Parathyroid adenoma (tissue), 2 donors: Measurements from ENCODE around the gene MIPOL1.
"Not testable (repeated sequence)": the region's sequence is repeated elsewhere in the genome, so short reads cannot be mapped to it uniquely, and the experiment has no call there.

ENCODE experiments used
- H2AFZ ChIP-seq: fragments of 300-600 bp; sonication (generic); one replicate; pipeline ENCODE4 v1.7.0; 2017; ENCODE audit warnings: antibody characterized with exemption, mild to moderate bottlenecking
- H3K27ac ChIP-seq: fragments of 300-600 bp; sonication (generic); one replicate; pipeline ENCODE4 v1.7.0; 2017
- H3K27me3 ChIP-seq: fragments of 300-600 bp; sonication (generic); one replicate; pipeline ENCODE4 v1.7.0; 2017; ENCODE audit warnings: low read length; ENCODE audit not compliant: control insufficient read depth, insufficient read depth
- H3K36me3 ChIP-seq: fragments of 300-600 bp; sonication (generic); one replicate; pipeline ENCODE4 v1.7.0; 2017; ENCODE audit warnings: low read length; ENCODE audit not compliant: control insufficient read depth, insufficient read depth
- H3K4me1 ChIP-seq: fragments of 300-600 bp; sonication (generic); one replicate; pipeline ENCODE4 v1.7.0; 2017; ENCODE audit warnings: control low read depth
- H3K4me2 ChIP-seq: fragments of 300-600 bp; sonication (generic); one replicate; pipeline ENCODE4 v1.7.0; 2017; ENCODE audit warnings: low read length
- H3K4me3 ChIP-seq: fragments of 300-600 bp; sonication (generic); one replicate; pipeline ENCODE4 v1.7.0; 2017; ENCODE audit warnings: low read depth, low read length
- H3K79me2 ChIP-seq: fragments of 300-600 bp; sonication (generic); one replicate; pipeline ENCODE4 v1.7.0; 2017; ENCODE audit warnings: control low read depth
- H3K9ac ChIP-seq: fragments of 300-600 bp; sonication (generic); one replicate; pipeline ENCODE4 v1.7.0; 2017; ENCODE audit warnings: mild to moderate bottlenecking
- H3K9me3 ChIP-seq: fragments of 300-600 bp; sonication (generic); one replicate; pipeline ENCODE4 v1.7.0; 2017; ENCODE audit warnings: low read length; ENCODE audit not compliant: control insufficient read depth
- TF ChIP-seq, protein P1 (sequence below): fragments of 300-600 bp; sonication (generic); IDR thresholded peaks from one replicate; pipeline ENCODE4 v1.7.0; 2017; ENCODE audit warnings: antibody characterized with exemption, mild to moderate bottlenecking
- donor health status: primary hyperparathyroidism.

The MIPOL1 gene

DNA sequence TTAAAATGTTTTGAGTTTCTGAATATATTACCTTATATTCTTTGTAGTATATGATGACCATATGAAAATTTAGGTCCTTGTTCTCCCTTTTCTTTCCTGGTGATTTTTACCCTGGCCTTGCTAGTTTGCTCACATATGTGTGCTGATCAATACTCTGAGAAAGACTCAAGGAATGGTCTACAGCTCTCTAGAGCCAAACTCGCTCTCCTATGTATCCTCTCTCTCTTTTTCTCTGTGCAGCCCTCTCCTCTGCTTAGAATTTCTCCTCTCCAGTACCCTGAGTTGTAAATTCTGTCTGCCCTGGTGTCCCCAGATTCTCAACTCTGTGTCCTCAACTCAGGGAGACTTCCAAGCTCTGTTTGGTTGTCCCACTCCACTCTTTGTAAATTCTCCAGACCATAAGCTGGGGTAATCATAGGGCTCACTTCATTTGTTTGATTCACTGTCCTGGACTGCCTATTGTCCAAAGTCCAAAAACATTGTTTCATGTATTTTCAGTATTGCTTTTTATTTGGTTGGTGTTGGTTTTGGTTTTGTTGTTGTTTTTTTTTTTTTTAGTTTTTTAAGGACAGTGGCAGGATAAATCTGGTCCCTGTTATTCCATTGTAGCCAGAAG, 356.3 kb downstream of the MIPOL1 start:
- no peaks in the 10 kb centered on the region for H3K79me2 ChIP-seq
- TF ChIP-seq, protein P1, sequence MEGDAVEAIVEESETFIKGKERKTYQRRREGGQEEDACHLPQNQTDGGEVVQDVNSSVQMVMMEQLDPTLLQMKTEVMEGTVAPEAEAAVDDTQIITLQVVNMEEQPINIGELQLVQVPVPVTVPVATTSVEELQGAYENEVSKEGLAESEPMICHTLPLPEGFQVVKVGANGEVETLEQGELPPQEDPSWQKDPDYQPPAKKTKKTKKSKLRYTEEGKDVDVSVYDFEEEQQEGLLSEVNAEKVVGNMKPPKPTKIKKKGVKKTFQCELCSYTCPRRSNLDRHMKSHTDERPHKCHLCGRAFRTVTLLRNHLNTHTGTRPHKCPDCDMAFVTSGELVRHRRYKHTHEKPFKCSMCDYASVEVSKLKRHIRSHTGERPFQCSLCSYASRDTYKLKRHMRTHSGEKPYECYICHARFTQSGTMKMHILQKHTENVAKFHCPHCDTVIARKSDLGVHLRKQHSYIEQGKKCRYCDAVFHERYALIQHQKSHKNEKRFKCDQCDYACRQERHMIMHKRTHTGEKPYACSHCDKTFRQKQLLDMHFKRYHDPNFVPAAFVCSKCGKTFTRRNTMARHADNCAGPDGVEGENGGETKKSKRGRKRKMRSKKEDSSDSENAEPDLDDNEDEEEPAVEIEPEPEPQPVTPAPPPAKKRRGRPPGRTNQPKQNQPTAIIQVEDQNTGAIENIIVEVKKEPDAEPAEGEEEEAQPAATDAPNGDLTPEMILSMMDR, result no peak
- H3K4me2 ChIP-seq, result no peak overlapping the region
- no peaks in the 10 kb centered on the region for H3K27me3 ChIP-seq
- H3K9ac ChIP-seq, result no peak overlapping the region
- no peak overlapping the region for H3K4me3 ChIP-seq
- H3K36me3 ChIP-seq, result no peaks in the 10 kb centered on the region
- H3K9me3 ChIP-seq, result no peaks in the 10 kb centered on the region
- H3K4me1 ChIP-seq, result no peaks in the 10 kb centered on the region
- H2AFZ ChIP-seq, result no peak overlapping the region
- no peak overlapping the region for H3K27ac ChIP-seq

DNA sequence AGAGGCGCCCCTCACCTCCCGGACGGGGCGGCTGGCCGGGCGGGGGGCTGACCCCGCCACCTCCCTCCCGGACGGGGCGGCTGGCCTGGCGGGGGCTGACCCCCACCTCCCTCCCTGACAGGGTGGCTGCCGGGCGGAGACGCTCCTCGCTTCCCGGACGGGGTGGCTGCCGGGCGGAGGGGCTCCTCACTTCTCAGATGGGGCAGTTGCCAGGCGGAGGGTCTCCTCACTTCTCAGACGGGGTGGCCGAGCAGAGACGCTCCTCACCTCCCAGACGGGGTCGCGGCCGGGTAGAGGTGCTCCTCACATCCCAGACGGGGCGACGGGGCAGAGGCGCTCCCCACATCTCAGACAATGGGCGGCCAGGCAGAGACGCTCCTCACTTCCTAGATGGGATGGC, 357.9 kb downstream of the MIPOL1 start:
- not testable (repeated sequence) for H3K4me2 ChIP-seq, H3K36me3 ChIP-seq, H3K4me1 ChIP-seq, H3K9ac ChIP-seq, H2AFZ ChIP-seq, H3K79me2 ChIP-seq, H3K27me3 ChIP-seq, H3K9me3 ChIP-seq, H3K4me3 ChIP-seq, H3K27ac ChIP-seq

GRCh38 chr14:37558740-37559139, 361.0 kb downstream of the MIPOL1 start:
- no peak overlapping the region for H3K9ac ChIP-seq
- no peaks in the 10 kb centered on the region for H3K9me3 ChIP-seq
- H3K36me3 ChIP-seq, result no peaks in the 10 kb centered on the region
- no peaks in the 10 kb centered on the region for H3K4me1 ChIP-seq
- no peak overlapping the region for H3K4me3 ChIP-seq
- no peak overlapping the region for H3K4me2 ChIP-seq
- no peak overlapping the region for H2AFZ ChIP-seq
- H3K27ac ChIP-seq, result no peak overlapping the region
- H3K79me2 ChIP-seq, result no peaks in the 10 kb centered on the region
- TF ChIP-seq, protein P1, result no peak
- no peaks in the 10 kb centered on the region for H3K27me3 ChIP-seq

DNA sequence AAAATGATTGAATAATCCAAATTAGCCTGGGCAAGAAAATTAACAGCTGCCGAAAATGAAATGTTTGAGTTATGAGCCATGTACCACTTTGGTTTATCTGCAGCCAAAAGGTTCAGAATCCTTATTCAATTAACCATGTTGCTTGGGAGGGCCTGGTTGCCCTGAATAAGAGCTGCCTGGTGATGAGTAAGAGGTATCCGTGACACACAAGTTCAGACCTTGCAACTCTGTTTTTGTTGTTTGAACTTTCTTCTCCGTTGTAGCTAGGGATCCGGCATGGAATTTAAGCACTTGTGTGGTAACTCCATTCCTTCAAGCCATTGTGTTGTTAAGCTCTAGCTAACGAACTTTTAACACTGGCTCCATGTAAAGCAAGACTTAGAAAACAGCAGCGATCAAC, 361.6 kb downstream of the MIPOL1 start:
- Histone ChIP-seq H3K27ac (no peak overlapping the region), H3K79me2 (no peaks in the 10 kb centered on the region), H3K4me1 (no peaks in the 10 kb centered on the region), H3K9me3 (no peaks in the 10 kb centered on the region), H3K4me2 (no peak overlapping the region), H3K9ac (no peak overlapping the region), H3K27me3 (no peaks in the 10 kb centered on the region), H2AFZ (no peak overlapping the region), H3K36me3 (no peaks in the 10 kb centered on the region), H3K4me3 (no peak overlapping the region)
- TF ChIP-seq, protein P1, result no peak

DNA sequence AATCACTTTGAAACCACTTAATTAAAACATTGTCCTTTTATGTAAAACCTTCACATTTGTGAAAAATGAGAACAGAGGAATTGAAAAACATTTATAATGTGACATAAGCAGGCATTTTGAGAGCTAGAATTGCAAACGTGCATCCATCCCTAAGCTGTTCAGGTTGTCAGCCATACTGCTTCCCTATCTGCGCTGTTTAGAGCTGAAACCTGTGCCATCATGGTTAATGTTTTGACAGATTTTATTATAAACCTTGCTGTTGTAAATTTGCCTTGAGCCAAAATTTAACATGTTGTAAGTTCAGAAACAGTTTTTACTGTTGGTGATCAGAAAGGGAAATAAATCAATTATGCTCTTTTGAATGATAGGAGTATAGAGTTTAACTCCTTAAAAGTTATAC, 365.5 kb downstream of the MIPOL1 start:
- no peak overlapping the region for H3K9ac ChIP-seq
- H3K36me3 ChIP-seq, result no peaks in the 10 kb centered on the region
- H3K79me2 ChIP-seq, result no peaks in the 10 kb centered on the region
- H2AFZ ChIP-seq, result no peak overlapping the region
- no peak overlapping the region for H3K27ac ChIP-seq
- no peaks in the 10 kb centered on the region for H3K9me3 ChIP-seq
- no peaks in the 10 kb centered on the region for H3K27me3 ChIP-seq
- TF ChIP-seq, protein P1, result no peak
- no peak overlapping the region for H3K4me2 ChIP-seq
- no peaks in the 10 kb centered on the region for H3K4me1 ChIP-seq
- H3K4me3 ChIP-seq, result no peak overlapping the region
